ENCODE results near the gene FADS2. TPM values are rescaled to one million over a fixed set of nuclear protein-coding genes. Genes with fewer than 3 reads are reported as not detected.
A peak's percentile ranks its signal among the peaks of the same experiment; 100 is the strongest.

Gene FADS2
- total and polyA plus RNA-seq, 2 donors = 11.2 to 39.5 TPM

DNA sequence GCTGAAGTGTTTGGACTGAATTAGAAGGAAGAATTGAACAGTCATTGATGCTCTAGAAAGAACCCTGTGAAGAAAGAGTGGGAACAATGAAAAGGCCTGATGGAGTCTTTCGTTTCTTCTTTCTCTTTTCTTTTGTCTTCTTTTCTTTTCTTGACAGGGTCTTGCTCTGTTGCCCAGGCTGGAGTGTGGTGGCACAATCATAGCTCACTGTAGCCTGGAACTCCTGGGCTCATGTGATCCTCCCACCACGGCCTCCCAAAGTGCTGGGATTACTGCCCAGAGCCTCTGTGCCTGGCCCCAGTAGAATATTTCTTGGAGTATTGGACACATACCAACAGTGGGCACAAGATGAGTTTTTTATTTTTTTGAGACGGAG is 34.3 kb upstream of the FADS2 start:
- no peaks in the 10 kb centered on the region for H3K9me3 ChIP-seq (ENCODE audit: control insufficient read depth in 2 of 2, insufficient read depth in 1 of 2, low read length in 1 of 2)
- 73% methylated on average over 3 of the region's 3 CpGs for WGBS
- peaks cover 27 to 56% of the 10 kb centered on the region in 2 donors for H3K36me3 ChIP-seq (ENCODE audit: control insufficient read depth in 2 of 2, insufficient read depth in 2 of 2, low read length in 1 of 2)
- peak overlapping the region; percentile 82 to 87 for H3K4me3 ChIP-seq (ENCODE audit: low read length in 2 of 2)
- H3K4me1 ChIP-seq (ENCODE audit: control insufficient read depth in 2 of 2, insufficient read depth in 2 of 2, low read length in 2 of 2) = peaks cover 14 to 18% of the 10 kb centered on the region in 2 donors
- H3K27me3 ChIP-seq (ENCODE audit: control insufficient read depth in 2 of 2, insufficient read depth in 1 of 2, low read length in 1 of 2) = no peaks in the 10 kb centered on the region
- DNase-seq (ENCODE audit: low read depth in 6 of 9, low spot score in 9 of 9) = no peak
- no peak overlapping the region for H3K27ac ChIP-seq (ENCODE audit: low read depth in 1 of 2, low read length in 1 of 2)

DNA sequence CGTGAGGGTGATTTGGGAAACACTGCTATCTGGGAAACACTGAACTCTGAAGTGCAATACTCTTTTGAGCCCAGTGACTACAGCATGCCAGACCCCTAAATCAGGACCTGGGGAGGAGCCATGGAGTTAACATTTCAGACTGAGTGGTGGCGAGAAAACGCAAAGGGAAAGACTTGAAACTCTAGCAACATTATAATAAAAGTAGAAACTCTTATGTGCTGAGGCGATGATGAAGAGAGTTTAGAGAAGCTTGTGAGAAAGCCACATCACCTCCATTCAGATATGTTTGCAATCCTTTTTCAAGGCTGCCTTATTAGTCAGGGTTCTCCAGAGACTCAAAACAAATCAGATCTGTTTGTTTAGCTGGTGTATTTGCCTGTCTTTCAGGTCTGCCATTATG is 33.5 kb upstream of the FADS2 start:
- 95% methylated on average over 4 of the region's 4 CpGs for WGBS
- Histone ChIP-seq H3K27ac (ENCODE audit: low read depth in 1 of 2, low read length in 1 of 2) (no peak overlapping the region), H3K27me3 (ENCODE audit: control insufficient read depth in 2 of 2, insufficient read depth in 1 of 2, low read length in 1 of 2) (no peaks in the 10 kb centered on the region), H3K36me3 (ENCODE audit: control insufficient read depth in 2 of 2, insufficient read depth in 2 of 2, low read length in 1 of 2) (peaks cover 19 to 55% of the 10 kb centered on the region in 2 donors), H3K9me3 (ENCODE audit: control insufficient read depth in 2 of 2, insufficient read depth in 1 of 2, low read length in 1 of 2) (no peaks in the 10 kb centered on the region), H3K4me3 (ENCODE audit: low read length in 2 of 2) (no peak overlapping the region), H3K4me1 (ENCODE audit: control insufficient read depth in 2 of 2, insufficient read depth in 2 of 2, low read length in 2 of 2) (peaks cover 14 to 18% of the 10 kb centered on the region in 2 donors)
- DNase-seq (ENCODE audit: low read depth in 6 of 9, low spot score in 9 of 9) = no peak

DNA sequence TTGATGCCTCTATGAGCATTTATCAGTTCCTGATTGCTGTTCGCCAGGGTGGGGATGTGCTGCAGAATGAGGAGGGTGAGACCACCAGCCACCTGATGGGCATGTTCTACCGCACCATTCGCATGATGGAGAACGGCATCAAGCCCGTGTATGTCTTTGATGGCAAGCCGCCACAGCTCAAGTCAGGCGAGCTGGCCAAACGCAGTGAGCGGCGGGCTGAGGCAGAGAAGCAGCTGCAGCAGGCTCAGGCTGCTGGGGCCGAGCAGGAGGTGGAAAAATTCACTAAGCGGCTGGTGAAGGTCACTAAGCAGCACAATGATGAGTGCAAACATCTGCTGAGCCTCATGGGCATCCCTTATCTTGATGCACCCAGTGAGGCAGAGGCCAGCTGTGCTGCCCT is 32.6 kb upstream of the FADS2 start:
- Histone ChIP-seq H3K9me3 (ENCODE audit: control insufficient read depth in 2 of 2, insufficient read depth in 1 of 2, low read length in 1 of 2) (no peaks in the 10 kb centered on the region), H3K4me3 (ENCODE audit: low read length in 2 of 2) (no peak overlapping the region), H3K4me1 (ENCODE audit: control insufficient read depth in 2 of 2, insufficient read depth in 2 of 2, low read length in 2 of 2) (peaks cover 14 to 18% of the 10 kb centered on the region in 2 donors), H3K27ac (ENCODE audit: low read depth in 1 of 2, low read length in 1 of 2) (no peak overlapping the region), H3K27me3 (ENCODE audit: control insufficient read depth in 2 of 2, insufficient read depth in 1 of 2, low read length in 1 of 2) (no peaks in the 10 kb centered on the region), H3K36me3 (ENCODE audit: control insufficient read depth in 2 of 2, insufficient read depth in 2 of 2, low read length in 1 of 2) (peaks cover 16 to 51% of the 10 kb centered on the region in 2 donors)
- DNase-seq (ENCODE audit: low read depth in 6 of 9, low spot score in 9 of 9) = no peak
- 95% methylated on average over 12 of the region's 12 CpGs for WGBS

DNA sequence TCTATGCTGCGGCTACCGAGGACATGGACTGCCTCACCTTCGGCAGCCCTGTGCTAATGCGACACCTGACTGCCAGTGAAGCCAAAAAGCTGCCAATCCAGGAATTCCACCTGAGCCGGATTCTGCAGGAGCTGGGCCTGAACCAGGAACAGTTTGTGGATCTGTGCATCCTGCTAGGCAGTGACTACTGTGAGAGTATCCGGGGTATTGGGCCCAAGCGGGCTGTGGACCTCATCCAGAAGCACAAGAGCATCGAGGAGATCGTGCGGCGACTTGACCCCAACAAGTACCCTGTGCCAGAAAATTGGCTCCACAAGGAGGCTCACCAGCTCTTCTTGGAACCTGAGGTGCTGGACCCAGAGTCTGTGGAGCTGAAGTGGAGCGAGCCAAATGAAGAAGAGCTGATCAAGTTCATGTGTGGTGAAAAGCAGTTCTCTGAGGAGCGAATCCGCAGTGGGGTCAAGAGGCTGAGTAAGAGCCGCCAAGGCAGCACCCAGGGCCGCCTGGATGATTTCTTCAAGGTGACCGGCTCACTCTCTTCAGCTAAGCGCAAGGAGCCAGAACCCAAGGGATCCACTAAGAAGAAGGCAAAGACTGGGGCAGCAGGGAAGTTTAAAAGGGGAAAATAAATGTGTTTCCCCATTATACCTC is 32.1 kb upstream of the FADS2 start:
- DNase-seq (ENCODE audit: low read depth in 6 of 9, low spot score in 9 of 9) = no peak
- no peak overlapping the region for H3K27ac ChIP-seq (ENCODE audit: low read depth in 1 of 2, low read length in 1 of 2)
- H3K9me3 ChIP-seq (ENCODE audit: control insufficient read depth in 2 of 2, insufficient read depth in 1 of 2, low read length in 1 of 2) = no peaks in the 10 kb centered on the region
- peaks cover 16 to 48% of the 10 kb centered on the region in 2 donors for H3K36me3 ChIP-seq (ENCODE audit: control insufficient read depth in 2 of 2, insufficient read depth in 2 of 2, low read length in 1 of 2)
- WGBS = 97% methylated on average over 18 of the region's 18 CpGs
- H3K27me3 ChIP-seq (ENCODE audit: control insufficient read depth in 2 of 2, insufficient read depth in 1 of 2, low read length in 1 of 2) = no peaks in the 10 kb centered on the region
- peaks cover 14 to 18% of the 10 kb centered on the region in 2 donors for H3K4me1 ChIP-seq (ENCODE audit: control insufficient read depth in 2 of 2, insufficient read depth in 2 of 2, low read length in 2 of 2)
- no peak overlapping the region for H3K4me3 ChIP-seq (ENCODE audit: low read length in 2 of 2)

DNA sequence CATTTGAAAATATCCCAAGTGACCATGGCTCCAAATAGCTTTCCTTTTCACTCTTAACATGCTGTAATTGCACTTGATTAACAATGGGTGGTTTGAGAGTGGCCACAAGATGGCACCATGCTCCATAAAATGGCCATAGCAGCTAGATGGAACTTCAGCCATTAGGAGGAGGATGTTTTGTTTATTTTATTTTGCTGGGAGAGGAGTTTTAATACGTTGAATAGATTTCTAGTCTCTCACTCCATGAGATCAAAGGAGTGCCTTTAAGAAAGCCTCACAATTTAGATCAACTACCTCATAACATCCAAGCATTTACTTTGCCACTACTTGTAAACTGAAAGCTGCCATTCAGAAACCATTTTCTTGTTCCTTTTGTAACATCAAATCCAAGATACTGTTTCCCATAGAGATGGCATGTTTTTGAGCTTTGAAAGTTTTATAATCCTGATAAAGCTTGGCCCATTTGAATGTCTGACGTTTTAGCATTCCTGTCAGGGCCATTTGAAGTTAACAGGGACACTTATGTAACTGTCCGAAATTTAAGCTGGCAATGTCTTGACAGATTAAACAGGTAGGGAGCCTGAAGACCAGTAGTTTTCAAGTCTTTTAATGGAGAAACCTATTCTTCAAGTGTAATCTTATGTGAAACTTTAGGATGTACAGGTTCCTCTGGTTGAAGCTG is 30.7 kb upstream of the FADS2 start:
- peak in 8 of 9 donors; percentile 57 to 87 (median 77) for DNase-seq (ENCODE audit: low read depth in 6 of 9, low spot score in 9 of 9)
- peaks cover 16 to 60% of the 10 kb centered on the region in 2 donors for H3K36me3 ChIP-seq (ENCODE audit: control insufficient read depth in 2 of 2, insufficient read depth in 2 of 2, low read length in 1 of 2)
- H3K4me1 ChIP-seq (ENCODE audit: control insufficient read depth in 2 of 2, insufficient read depth in 2 of 2, low read length in 2 of 2) = peaks cover 10 to 14% of the 10 kb centered on the region in 2 donors
- no peaks in the 10 kb centered on the region for H3K27me3 ChIP-seq (ENCODE audit: control insufficient read depth in 2 of 2, insufficient read depth in 1 of 2, low read length in 1 of 2)
- no peak overlapping the region for H3K4me3 ChIP-seq (ENCODE audit: low read length in 2 of 2)
- WGBS = 65% methylated on average over 3 of the region's 3 CpGs
- no peaks in the 10 kb centered on the region for H3K9me3 ChIP-seq (ENCODE audit: control insufficient read depth in 2 of 2, insufficient read depth in 1 of 2, low read length in 1 of 2)
- H3K27ac ChIP-seq (ENCODE audit: low read depth in 1 of 2, low read length in 1 of 2) = peak overlapping the region in 1 of 2 donors; percentile 7

DNA sequence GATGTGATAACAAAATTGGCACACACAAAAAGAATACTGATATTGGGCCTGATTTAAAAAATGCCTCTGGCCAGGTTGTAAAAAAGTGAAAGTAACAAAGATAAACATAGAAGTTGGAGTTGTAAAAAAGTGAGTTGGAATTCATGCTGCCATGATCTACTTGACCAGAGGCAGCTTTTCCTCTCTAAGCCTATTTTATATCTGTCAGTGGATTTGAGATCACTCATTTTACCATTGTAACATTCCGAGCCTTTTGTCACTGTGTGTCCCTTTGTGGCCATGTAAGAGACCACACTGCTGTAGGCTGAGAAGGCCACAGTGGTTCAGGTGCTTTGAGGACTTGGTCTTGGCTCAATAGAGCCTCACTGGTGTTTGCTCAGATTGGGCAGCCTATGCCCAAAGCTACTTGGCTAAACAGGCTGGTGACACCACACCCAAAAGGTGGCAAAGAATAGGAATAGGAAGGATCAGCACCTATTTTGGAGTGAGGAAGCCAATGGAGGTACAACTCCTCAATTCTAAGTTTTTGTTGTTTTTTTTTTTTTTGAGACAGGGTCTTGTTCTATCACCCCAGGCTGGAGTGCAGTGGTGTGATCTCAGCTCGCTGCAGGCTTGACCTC is 28.3 kb upstream of the FADS2 start:
- Histone ChIP-seq H3K27me3 (ENCODE audit: control insufficient read depth in 2 of 2, insufficient read depth in 1 of 2, low read length in 1 of 2) (no peaks in the 10 kb centered on the region), H3K36me3 (ENCODE audit: control insufficient read depth in 2 of 2, insufficient read depth in 2 of 2, low read length in 1 of 2) (peaks cover 30 to 79% of the 10 kb centered on the region in 2 donors), H3K9me3 (ENCODE audit: control insufficient read depth in 2 of 2, insufficient read depth in 1 of 2, low read length in 1 of 2) (no peaks in the 10 kb centered on the region), H3K4me1 (ENCODE audit: control insufficient read depth in 2 of 2, insufficient read depth in 2 of 2, low read length in 2 of 2) (no peaks in the 10 kb centered on the region), H3K4me3 (ENCODE audit: low read length in 2 of 2) (no peak overlapping the region), H3K27ac (ENCODE audit: low read depth in 1 of 2, low read length in 1 of 2) (no peak overlapping the region)
- no peak for DNase-seq (ENCODE audit: low read depth in 6 of 9, low spot score in 9 of 9)
- WGBS = over 99% methylated on average over 2 of the region's 2 CpGs

DNA sequence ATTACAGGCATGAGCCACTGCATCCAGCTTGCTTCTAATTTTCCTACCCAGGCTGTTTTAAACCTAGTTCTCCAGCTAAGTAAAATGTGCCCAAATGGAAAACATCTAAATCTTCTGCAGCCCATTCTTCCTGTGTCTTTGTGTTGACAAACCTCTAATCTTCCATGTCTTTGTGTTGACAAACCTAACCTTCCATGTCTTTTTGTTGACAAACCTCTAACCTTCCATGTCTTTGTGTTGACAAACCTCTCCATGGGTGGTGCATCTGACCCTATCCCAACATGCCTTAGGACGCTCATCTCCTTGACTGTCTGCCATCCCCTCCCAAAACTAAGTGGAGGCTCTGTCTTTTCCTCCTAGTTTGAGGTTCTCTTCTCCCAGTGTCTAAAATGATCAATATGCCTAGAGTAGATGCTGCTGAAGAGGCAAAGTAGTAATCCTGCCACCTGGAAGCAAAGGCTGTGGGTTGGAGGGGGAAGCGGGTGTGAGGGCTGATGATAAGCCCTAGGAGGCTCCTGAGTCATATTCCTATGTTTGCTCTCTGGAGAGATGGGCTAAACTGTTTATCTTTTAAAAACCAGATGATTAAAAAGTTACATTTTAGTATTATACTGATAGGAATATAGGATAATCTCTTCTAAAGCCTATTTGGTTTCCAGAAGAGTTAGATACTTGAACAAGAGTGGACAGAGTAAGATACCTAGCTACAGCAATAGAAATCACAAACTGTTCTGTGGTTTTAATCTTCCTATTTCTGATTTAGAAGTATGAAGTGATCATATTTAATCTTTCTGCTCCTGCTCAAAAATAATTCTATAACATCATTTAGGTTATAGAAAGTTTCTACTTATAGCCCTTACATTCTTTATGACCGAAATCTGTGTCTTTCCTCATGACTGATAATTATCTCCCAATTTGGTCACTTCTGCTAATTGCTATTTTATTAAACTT is 27.5 kb upstream of the FADS2 start:
- Histone ChIP-seq H3K27me3 (ENCODE audit: control insufficient read depth in 2 of 2, insufficient read depth in 1 of 2, low read length in 1 of 2) (no peaks in the 10 kb centered on the region), H3K4me3 (ENCODE audit: low read length in 2 of 2) (no peak overlapping the region), H3K36me3 (ENCODE audit: control insufficient read depth in 2 of 2, insufficient read depth in 2 of 2, low read length in 1 of 2) (peaks cover 33 to 78% of the 10 kb centered on the region in 2 donors), H3K9me3 (ENCODE audit: control insufficient read depth in 2 of 2, insufficient read depth in 1 of 2, low read length in 1 of 2) (no peaks in the 10 kb centered on the region), H3K27ac (ENCODE audit: low read depth in 1 of 2, low read length in 1 of 2) (no peak overlapping the region), H3K4me1 (ENCODE audit: control insufficient read depth in 2 of 2, insufficient read depth in 2 of 2, low read length in 2 of 2) (no peaks in the 10 kb centered on the region)
- DNase-seq (ENCODE audit: low read depth in 6 of 9, low spot score in 9 of 9) = no peak
- WGBS = 81% methylated on average over 3 of the region's 3 CpGs

DNA sequence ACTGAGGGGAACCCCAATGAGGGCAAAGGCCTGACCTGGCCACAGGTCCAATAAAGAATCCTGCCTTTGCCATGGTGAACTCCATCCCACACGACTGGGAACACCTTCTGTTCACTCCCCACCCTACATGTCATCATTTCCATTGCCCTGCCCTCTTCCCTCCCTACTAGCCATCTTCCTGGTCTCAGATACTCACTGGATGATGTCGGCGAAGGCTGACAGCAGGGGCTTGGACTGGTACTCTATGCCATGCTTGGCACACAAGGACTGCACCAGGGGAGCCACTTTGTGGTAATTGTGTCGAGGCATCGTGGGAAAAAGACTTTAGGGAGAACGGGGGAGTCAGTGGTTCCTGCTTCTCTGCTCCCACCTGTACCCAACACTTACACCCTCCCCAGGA is 25.5 kb upstream of the FADS2 start:
- no peak overlapping the region for H3K27ac ChIP-seq (ENCODE audit: low read depth in 1 of 2, low read length in 1 of 2)
- no peaks in the 10 kb centered on the region for H3K4me1 ChIP-seq (ENCODE audit: control insufficient read depth in 2 of 2, insufficient read depth in 2 of 2, low read length in 2 of 2)
- no peaks in the 10 kb centered on the region for H3K9me3 ChIP-seq (ENCODE audit: control insufficient read depth in 2 of 2, insufficient read depth in 1 of 2, low read length in 1 of 2)
- H3K27me3 ChIP-seq (ENCODE audit: control insufficient read depth in 2 of 2, insufficient read depth in 1 of 2, low read length in 1 of 2) = no peaks in the 10 kb centered on the region
- no peak for DNase-seq (ENCODE audit: low read depth in 6 of 9, low spot score in 9 of 9)
- H3K4me3 ChIP-seq (ENCODE audit: low read length in 2 of 2) = no peak overlapping the region
- peaks cover 29 to 76% of the 10 kb centered on the region in 2 donors for H3K36me3 ChIP-seq (ENCODE audit: control insufficient read depth in 2 of 2, insufficient read depth in 2 of 2, low read length in 1 of 2)
- WGBS = 95% methylated on average over 6 of the region's 6 CpGs

Data from thymus (tissue), 11 donors.